Gastroesophageal sphincter (tissue), 4 donors: ENCODE data around the gene CCDC33. TPM values are rescaled to one million over a fixed set of nuclear protein-coding genes. Genes with fewer than 3 reads are reported as not detected.

Source experiments
- ATAC-seq: fragments of 150-250 bp; one replicate; pipeline ENCODE4 v1.9.1; 2016; ENCODE audit warnings: mild to moderate bottlenecking, moderate library complexity
- H3K27ac ChIP-seq, 4 donors: fragments of 200-600 bp; sonication (generic) in 3 of 4; 1 replicate in 3 of 4; 2 replicates in 1 of 4; pipeline ENCODE4 v1.5.1; 2016 to 2019
- H3K27me3 ChIP-seq: fragments of 200-600 bp; sonication (generic); one replicate; pipeline ENCODE4 v1.5.1; 2019
- H3K36me3 ChIP-seq, 2 donors: fragments of 200-600 bp; sonication (generic); one replicate each; pipeline ENCODE4 v1.5.1; 2019; ENCODE audit warnings: control low read depth in 1 of 2
- H3K4me1 ChIP-seq, 3 donors: fragments of 200-600 bp; sonication (generic); 1 replicate in 2 of 3; 2 replicates in 1 of 3; pipeline ENCODE4 v1.5.1; 2016 to 2019; ENCODE audit warnings: control low read depth in 2 of 3
- H3K4me3 ChIP-seq, 2 donors: fragments of 200-600 bp; sonication (generic); one replicate each; pipeline ENCODE4 v1.5.1; 2019; ENCODE audit warnings: mild to moderate bottlenecking in 1 of 2, moderate library complexity in 1 of 2
- H3K9me3 ChIP-seq, 3 donors: fragments of 200-600 bp; sonication (generic); one replicate each; pipeline ENCODE4 v1.5.1; 2017 to 2019; ENCODE audit warnings: control low read depth in 2 of 3
- CTCF ChIP-seq, 4 experiments: fragments of 200-600 bp in 2 of 4; fragments of 450-650 bp in 2 of 4; sonication (generic) in 1 of 4; IDR thresholded peaks; one replicate each; pipeline ENCODE4 v1.5.1; 2017 to 2019; ENCODE audit warnings: antibody characterized with exemption in 4 of 4, mild to moderate bottlenecking in 2 of 4, moderate library complexity in 2 of 4
- EP300 ChIP-seq: sonication (generic); formaldehyde crosslinking; IDR thresholded peaks from one replicate; pipeline ENCODE4 v1.6.1; 2017; ENCODE audit warnings: antibody characterized with exemption, mild to moderate bottlenecking
- POLR2A ChIP-seq, 2 donors: fragments of 450-650 bp; IDR thresholded peaks; one replicate each; pipeline ENCODE4 v1.6.1; 2017; ENCODE audit warnings: antibody characterized with exemption in 2 of 2, mild to moderate bottlenecking in 2 of 2, moderate library complexity in 1 of 2
- POLR2AphosphoS5 ChIP-seq: sonication (generic); formaldehyde crosslinking; IDR thresholded peaks from one replicate; pipeline ENCODE4 v1.6.1; 2017; ENCODE audit warnings: antibody characterized with exemption
- WGBS, 2 donors: methylation state at CpG; one replicate each; pipeline ENCODE4 v1.1.5; 2018; ENCODE audit warnings: low coverage in 1 of 2; 5-methylcytosine and 5-hydroxymethylcytosine counted together
- total RNA-seq, 4 donors: library from RNA; depleted of rRNA; stranded (reverse); fragments of >200 nt; gene quantifications; one replicate each; pipeline ENCODE4 v1.1.0, GENCODE V29; 2016

Gene CCDC33
- total RNA-seq, 4 donors from 2014 or later, result not detected

DNA sequence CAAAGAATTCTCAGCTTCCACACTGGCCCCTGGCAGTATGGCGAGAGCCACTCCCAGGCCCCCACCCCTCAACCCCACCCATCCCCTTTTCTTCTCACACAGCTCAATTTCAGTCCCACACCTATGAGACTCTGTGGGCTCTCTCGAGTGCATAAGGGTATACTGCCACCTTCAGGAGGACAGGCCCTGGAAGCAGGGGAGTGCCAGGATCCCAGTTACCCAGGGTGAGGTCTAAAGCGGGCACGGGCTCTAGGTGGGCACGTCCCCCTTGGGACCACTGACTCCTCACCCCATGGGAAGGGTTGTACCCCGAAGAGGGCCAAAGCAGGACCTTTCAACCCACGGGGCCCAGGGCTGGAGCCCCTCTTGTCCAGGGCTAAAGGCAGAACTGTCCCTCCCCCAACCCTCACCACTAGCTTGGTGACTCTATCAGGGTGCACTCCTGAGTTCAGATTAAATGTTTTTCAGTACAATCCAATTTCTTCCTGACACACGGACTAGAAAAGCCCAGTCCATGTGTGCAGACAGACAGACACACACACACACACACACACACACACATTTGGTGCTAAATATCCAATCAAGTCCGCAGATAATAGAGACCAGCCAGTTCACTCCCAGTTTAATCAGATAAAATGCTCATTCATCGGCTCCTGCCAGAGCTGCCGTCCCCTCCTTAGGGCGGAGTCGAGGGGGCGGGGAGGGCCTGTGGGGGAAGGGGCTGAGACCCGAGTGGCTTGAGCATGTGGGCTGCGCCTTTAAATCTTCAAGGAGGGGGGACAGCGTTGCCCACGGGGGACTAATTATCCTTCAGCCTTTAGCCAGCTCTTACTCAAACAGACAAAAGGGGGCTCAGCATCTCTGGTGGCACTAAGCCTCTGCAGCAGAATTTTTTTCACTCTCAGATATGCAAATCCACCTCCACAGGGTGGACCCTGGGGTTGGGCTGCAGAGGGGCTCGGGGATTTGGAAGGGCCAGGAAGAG, 72.0 kb downstream of the CCDC33 start:
- H3K4me1 ChIP-seq, result no peaks in the 10 kb centered on the region
- no peak overlapping the region for H3K4me3 ChIP-seq
- no peak overlapping the region for H3K27ac ChIP-seq
- 0% methylated on average over 1 to 2 of the region's 19 CpGs for WGBS, 2 donors
- no peaks in the 10 kb centered on the region for H3K36me3 ChIP-seq
- H3K27me3 ChIP-seq, result peaks cover 82% of the 10 kb centered on the region
- no peaks in the 10 kb centered on the region for H3K9me3 ChIP-seq
- peak; percentile 56 for ATAC-seq
- TF ChIP-seq POLR2AphosphoS5 (no peak), CTCF (IDR thresholded peaks at IDR 0.05) (peak in 3 of 4 experiments; percentile 48 to 79 (median 65))

GRCh38 chr15:74311734-74312444, 75.8 kb downstream of the CCDC33 start:
- ATAC-seq, result no peak
- Histone ChIP-seq H3K36me3 (no peaks in the 10 kb centered on the region), H3K4me1 (peaks cover 0 to 23% (median 0%) of the 10 kb centered on the region in 3 donors), H3K9me3 (no peaks in the 10 kb centered on the region), H3K4me3 (no peak overlapping the region), H3K27me3 (peaks cover 70% of the 10 kb centered on the region), H3K27ac (no peak overlapping the region)
- 46 to 62% methylated on average over 7 of the region's 13 CpGs for WGBS, 2 donors
- no peak for TF ChIP-seq POLR2AphosphoS5
- no peak for TF ChIP-seq POLR2A (IDR thresholded peaks at IDR 0.05)
- TF ChIP-seq EP300, result no peak
- peak in 1 of 4 experiments; percentile 31 for TF ChIP-seq CTCF (IDR thresholded peaks at IDR 0.05)

DNA sequence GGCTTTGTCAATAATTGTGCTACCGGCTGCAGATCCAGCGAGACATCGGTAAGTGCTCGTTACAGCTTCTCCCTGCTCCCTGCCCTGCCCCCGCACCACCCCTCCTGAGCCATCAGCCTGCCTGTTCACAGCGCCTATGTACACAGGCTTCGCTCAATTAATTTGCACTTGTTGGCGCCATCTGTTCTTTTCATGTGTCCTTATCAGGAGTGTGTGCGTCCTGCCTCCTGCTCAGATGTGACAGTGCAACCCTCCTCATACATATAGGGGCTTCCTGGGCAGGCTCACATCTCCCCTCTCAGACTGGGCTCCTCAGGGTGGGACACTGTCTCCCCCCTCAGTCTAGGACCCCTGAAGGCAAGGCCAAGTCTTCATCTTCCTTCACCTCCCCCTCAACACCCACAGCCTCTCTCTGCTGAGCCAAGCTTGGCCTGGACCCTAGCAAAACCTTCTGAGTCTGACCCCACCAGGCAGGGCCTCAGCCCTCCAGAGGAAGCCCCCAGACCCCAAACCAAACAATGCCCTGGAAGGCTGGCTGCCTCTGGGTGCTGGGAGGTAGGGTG, 76.4 kb downstream of the CCDC33 start:
- WGBS, 2 donors, result 67 to 69% methylated on average over 8 to 9 of the region's 9 CpGs
- Histone ChIP-seq H3K27me3 (peaks cover 63% of the 10 kb centered on the region), H3K27ac (no peak overlapping the region), H3K4me1 (peaks cover 0 to 29% (median 6%) of the 10 kb centered on the region in 3 donors), H3K9me3 (no peaks in the 10 kb centered on the region), H3K4me3 (no peak overlapping the region), H3K36me3 (no peaks in the 10 kb centered on the region)
- TF ChIP-seq CTCF (IDR thresholded peaks at IDR 0.05) (no peak), POLR2A (IDR thresholded peaks at IDR 0.05) (no peak), POLR2AphosphoS5 (no peak), EP300 (no peak)
- no peak for ATAC-seq

DNA sequence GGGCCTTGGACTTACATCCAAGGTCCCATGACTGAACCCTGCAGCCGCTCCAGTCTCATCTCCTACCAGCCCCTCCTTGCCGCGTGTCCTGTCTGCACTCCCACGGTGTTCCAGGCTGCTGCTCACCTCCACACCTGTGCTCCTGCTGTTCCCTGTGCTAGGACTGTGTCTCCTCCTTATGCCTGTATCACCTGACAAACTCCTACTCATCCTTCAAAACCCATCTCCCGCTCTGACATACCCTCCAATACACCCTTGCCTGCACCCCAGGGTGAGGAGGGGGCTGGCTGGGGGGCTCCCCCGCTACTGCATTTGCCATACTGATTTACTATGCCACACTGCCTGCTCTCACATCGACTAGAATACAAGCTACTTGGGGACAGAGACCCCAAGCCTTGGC, 77.8 kb downstream of the CCDC33 start:
- Histone ChIP-seq H3K27me3 (peaks cover 55% of the 10 kb centered on the region), H3K27ac (no peak overlapping the region), H3K36me3 (no peaks in the 10 kb centered on the region), H3K4me3 (no peak overlapping the region), H3K9me3 (no peaks in the 10 kb centered on the region), H3K4me1 (peaks cover 0 to 43% (median 15%) of the 10 kb centered on the region in 3 donors)
- 88 to 100% methylated on average over 2 to 4 of the region's 7 CpGs for WGBS, 2 donors
- TF ChIP-seq POLR2A (IDR thresholded peaks at IDR 0.05), result no peak
- TF ChIP-seq CTCF (IDR thresholded peaks at IDR 0.05), result no peak
- no peak for TF ChIP-seq EP300
- no peak for TF ChIP-seq POLR2AphosphoS5
- no peak for ATAC-seq
